Omental fat pad (tissue), 4 donors: ENCODE measurements around the gene NALCN. TPM values are rescaled to one million over a fixed set of nuclear protein-coding genes. Genes with fewer than 3 reads are reported as not detected.

Experiments used
- ATAC-seq: fragments of 150-250 bp; one replicate; pipeline ENCODE4 v1.9.1; 2016; ENCODE audit warnings: mild to moderate bottlenecking, moderate library complexity; ENCODE audit not compliant: low FRiP score
- DNase-seq: peaks from one replicate; pipeline ENCODE4 v3.0.0-alpha.2; 2019; ENCODE audit warnings: low spot score
- total RNA-seq, 4 donors: library from RNA; depleted of rRNA; stranded (reverse); fragments of >200 nt; gene quantifications; one replicate each; pipeline ENCODE4 v1.1.0, GENCODE V29; 2016
- TF ChIP-seq, protein P1 (sequence below), 3 donors: fragments of 450-650 bp; IDR thresholded peaks; one replicate each; pipeline ENCODE4 v1.5.1; 2016 to 2017; ENCODE audit warnings: antibody characterized with exemption in 3 of 3, mild to moderate bottlenecking in 3 of 3, moderate library complexity in 2 of 3

The NALCN gene
- total RNA-seq, 4 donors from 2014 or later = 0.28 to 0.84 (median 0.38) TPM

DNA sequence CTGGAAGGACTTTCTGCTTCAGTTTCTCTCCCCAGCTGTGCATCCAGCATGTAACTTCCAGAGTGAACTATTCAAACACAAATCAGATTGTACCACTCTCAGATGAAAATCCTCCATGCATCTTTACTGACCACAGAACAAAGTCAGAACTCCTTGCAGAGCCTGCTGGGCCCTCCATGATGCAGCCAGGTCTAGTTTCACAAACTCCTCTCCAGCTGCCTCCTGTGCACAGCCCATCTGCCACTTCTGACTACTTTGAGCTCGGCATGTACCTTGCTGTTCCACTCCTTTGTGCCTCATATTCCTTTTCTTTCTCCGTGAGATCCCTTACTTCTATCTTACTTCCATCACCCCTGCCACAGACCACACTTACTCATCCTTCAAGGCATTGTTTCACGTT, 31.4 kb downstream of the NALCN start:
- DNase-seq = no peak
- TF ChIP-seq, protein P1, sequence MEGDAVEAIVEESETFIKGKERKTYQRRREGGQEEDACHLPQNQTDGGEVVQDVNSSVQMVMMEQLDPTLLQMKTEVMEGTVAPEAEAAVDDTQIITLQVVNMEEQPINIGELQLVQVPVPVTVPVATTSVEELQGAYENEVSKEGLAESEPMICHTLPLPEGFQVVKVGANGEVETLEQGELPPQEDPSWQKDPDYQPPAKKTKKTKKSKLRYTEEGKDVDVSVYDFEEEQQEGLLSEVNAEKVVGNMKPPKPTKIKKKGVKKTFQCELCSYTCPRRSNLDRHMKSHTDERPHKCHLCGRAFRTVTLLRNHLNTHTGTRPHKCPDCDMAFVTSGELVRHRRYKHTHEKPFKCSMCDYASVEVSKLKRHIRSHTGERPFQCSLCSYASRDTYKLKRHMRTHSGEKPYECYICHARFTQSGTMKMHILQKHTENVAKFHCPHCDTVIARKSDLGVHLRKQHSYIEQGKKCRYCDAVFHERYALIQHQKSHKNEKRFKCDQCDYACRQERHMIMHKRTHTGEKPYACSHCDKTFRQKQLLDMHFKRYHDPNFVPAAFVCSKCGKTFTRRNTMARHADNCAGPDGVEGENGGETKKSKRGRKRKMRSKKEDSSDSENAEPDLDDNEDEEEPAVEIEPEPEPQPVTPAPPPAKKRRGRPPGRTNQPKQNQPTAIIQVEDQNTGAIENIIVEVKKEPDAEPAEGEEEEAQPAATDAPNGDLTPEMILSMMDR (IDR thresholded peaks at IDR 0.05) = no peak
- no peak for ATAC-seq

DNA sequence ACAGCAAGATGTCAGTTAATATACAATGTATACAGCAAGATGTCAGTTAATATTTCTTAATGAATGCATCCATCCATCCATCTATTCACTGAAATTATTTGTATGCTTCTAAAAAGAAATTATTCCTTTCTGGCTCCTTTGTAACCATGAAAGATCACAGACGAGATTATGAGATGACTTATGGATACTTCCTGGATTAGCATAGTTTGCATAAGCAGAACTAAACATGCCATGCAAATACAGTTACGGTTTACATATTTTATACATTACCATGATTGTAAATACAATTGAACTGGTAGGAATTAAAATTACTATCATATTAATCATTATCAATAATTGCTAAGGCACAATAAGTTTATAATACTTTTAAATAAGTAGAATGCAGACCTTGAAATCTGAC, 32.7 kb downstream of the NALCN start:
- DNase-seq = no peak
- TF ChIP-seq, protein P1 (IDR thresholded peaks at IDR 0.05) = no peak
- no peak for ATAC-seq

DNA sequence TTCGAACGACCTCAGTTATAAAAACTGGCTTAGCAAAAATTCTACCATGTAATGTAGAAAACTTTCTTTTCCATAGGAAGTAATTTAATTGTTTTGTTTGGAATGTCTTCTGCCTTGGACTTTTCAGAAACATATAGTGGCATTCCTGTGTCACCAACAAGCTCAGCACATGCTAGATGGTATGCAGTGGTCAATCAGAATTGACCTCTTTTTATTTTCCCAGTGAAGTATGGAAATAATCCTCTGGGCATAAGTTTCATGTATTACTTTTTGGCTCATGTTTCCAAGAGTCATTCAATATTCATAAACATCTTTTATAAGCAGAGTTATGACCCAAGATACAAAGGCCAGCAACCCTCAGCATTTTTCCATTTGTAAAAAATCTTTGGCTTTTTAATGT, 33.6 kb downstream of the NALCN start:
- DNase-seq (no peak), ATAC-seq (no peak)
- TF ChIP-seq, protein P1 (IDR thresholded peaks at IDR 0.05) = no peak

DNA sequence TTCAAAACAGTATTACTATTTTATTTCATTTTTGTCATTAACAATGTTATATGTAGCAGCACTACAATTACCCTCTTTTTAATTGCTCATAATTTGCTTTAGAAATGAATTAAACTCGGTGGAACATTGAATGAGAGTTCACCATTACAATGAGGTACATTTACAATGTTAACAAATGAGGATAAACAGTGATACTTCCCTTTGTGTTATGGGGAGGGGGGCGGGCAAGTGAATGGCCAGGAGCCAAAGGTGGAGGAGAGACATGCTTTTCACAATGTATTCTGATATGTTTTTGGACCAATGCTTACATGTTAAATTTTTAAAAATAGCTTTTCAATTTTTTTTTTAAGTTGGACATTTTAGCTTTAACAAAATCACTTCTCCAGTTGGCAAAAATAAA, 34.2 kb downstream of the NALCN start:
- TF ChIP-seq, protein P1 (IDR thresholded peaks at IDR 0.05) = no peak
- DNase-seq (no peak), ATAC-seq (no peak)

DNA sequence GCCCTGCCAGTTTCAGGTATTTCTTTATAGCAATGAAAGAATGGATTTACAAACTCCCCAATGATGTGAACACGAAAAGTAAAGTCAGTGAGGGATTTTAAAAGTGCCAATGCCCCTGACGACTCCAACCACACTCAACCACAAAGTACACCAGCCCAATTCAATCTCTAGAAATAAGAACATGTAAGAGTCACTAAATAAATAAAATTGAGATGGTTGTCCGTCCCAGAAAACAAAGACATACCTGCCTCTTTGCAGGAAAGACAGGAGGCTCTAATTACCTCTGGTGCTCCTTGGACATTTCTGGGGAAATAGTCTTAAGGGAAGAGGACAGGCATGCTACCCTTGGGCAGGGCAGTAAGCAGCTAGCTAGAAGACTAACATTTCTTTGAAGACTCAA, 55.8 kb downstream of the NALCN start:
- ATAC-seq = no peak
- no peak for DNase-seq
- TF ChIP-seq, protein P1 (IDR thresholded peaks at IDR 0.05) = no peak

DNA sequence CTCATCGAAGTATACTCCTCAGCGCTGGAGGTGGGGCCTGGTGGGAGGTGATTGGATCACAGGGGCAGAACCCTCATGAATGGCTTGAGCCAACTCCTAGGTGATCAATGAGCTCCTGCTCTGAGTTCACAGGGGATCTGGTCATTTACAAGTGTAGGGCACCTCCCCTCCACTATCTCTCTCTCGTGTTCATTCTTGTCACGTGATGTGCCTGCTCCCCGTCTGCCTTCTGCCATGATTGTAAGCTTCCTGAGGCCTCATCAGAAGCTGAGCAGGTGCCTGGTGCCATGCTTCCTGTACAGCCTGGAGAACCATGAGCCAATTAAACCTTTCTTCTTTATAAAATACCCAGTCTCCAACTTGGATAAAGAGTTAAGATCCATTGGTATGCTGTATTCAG, 61.4 kb downstream of the NALCN start:
- DNase-seq = no peak
- TF ChIP-seq, protein P1 (IDR thresholded peaks at IDR 0.05) = no peak

DNA sequence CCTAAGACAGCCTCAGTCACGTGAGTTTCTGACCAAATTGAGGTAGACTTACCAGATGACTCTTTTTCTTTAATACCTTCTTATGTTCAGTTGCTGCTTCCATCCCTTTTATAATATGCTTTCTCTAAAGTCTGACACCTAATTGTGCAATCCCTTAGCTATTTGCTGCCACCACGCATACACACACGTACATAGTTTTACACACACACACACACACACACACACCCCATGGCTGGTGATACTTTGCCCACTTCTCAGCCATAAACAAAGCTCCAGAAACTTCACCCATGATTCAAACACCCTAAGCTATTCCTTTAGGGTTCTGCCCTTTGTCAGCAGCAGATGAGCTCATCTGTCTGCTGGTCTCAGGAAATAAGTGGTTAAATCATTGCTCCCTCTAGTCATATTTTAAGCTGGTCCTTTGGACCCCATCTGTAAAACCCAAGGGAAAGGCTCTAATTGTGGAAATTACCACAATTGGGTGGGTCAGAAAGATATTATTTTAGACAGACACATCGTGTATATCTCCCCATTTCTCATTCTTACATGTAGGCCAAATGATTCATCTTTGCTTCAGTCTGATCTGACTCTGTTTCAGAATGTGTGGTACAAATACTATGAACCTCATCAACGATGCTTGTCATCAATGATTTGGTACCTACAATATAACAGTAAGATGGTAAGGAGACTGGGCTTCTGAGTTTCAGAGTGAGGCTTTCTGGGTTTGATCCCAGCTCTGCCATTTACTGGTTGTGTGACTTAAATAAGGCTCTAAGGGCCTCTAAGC, 69.2 kb downstream of the NALCN start:
- TF ChIP-seq, protein P1 (IDR thresholded peaks at IDR 0.05) = no peak
- no peak for DNase-seq
- ATAC-seq = no peak

More for the DNA sequence above, 61.4 kb downstream of the NALCN start:
- ATAC-seq = no peak
